Hypothalamus (tissue), 51 donors: ENCODE measurements around the gene DNAH7.

Experiments used
- DNase-seq, 51 donors: peaks; one replicate each; lab custom pipeline; 2025; lab: John Stamatoyannopoulos, UW

The DNAH7 gene

GRCh38 chr2:195818526-195818925 lies 250.1 kb downstream of the DNAH7 start:
- DNase-seq, result no peak

- DNase-seq, result no peak
These were observed 250.5 kb downstream of the DNAH7 start for GRCh38 chr2:195818106-195818505.

- DNase-seq, result no peak
These were observed 253.6 kb downstream of the DNAH7 start for GRCh38 chr2:195815083-195815482.

GRCh38 chr2:195813421-195813820 lies 255.2 kb downstream of the DNAH7 start:
- DNase-seq, result no peak

GRCh38 chr2:195810340-195811098 lies 258.1 kb downstream of the DNAH7 start:
- no peak for DNase-seq

- DNase-seq, result no peak
These were observed 260.4 kb downstream of the DNAH7 start for GRCh38 chr2:195808189-195808588.

GRCh38 chr2:195805283-195805976 lies 263.2 kb downstream of the DNAH7 start:
- DNase-seq, result no peak

- no peak for DNase-seq
These were observed 272.8 kb downstream of the DNAH7 start for GRCh38 chr2:195795879-195796278.

- no peak for DNase-seq
These were observed 274.8 kb downstream of the DNAH7 start for GRCh38 chr2:195793881-195794280.

- no peak for DNase-seq
These were observed 286.5 kb downstream of the DNAH7 start for GRCh38 chr2:195782156-195782555.

- DNase-seq, result no peak
These were observed 289.1 kb downstream of the DNAH7 start for GRCh38 chr2:195779491-195779890.

- no peak for DNase-seq
These were observed 298.7 kb downstream of the DNAH7 start for GRCh38 chr2:195769975-195770374.

- DNase-seq, result no peak
These were observed 300.2 kb downstream of the DNAH7 start for GRCh38 chr2:195768431-195768830.

GRCh38 chr2:195766691-195767090 lies 301.9 kb downstream of the DNAH7 start:
- DNase-seq, result no peak

GRCh38 chr2:195763866-195764265 lies 304.8 kb downstream of the DNAH7 start:
- no peak for DNase-seq

GRCh38 chr2:195759877-195760276 lies 308.8 kb downstream of the DNAH7 start:
- DNase-seq, result no peak

- no peak for DNase-seq
These were observed 309.8 kb downstream of the DNAH7 start for GRCh38 chr2:195758846-195759245.

GRCh38 chr2:195756218-195756942 lies 312.3 kb downstream of the DNAH7 start:
- DNase-seq, result no peak

GRCh38 chr2:195741191-195741590 lies 327.4 kb downstream of the DNAH7 start:
- no peak for DNase-seq

- DNase-seq, result no peak
These were observed 330.9 kb downstream of the DNAH7 start for GRCh38 chr2:195737511-195738325.

GRCh38 chr2:195735347-195735746 lies 333.3 kb downstream of the DNAH7 start:
- DNase-seq, result no peak
